Heart right ventricle (tissue), 16 donors: ENCODE results near the gene RNF181. TPM values are rescaled to one million over a fixed set of nuclear protein-coding genes. Genes with fewer than 3 reads are reported as not detected.

Source experiments
- ATAC-seq, 8 donors: fragments of 200-7000 bp; cut with Tn5 transposase; one replicate each; pipeline ENCODE4 v1.9.1; 2020; ENCODE audit warnings: mild to moderate bottlenecking in 8 of 8, moderate library complexity in 8 of 8, moderate number of reproducible peaks in 1 of 8
- DNase-seq, 2 donors: peaks; one replicate each; pipeline ENCODE4 v3.0.0-alpha.2; 2020
- H3K27ac ChIP-seq, 10 donors: fragments of 200-600 bp; sonication (generic) in 2 of 10; one replicate each; pipeline versions ENCODE4 v1.5.0 to v1.8.0; 2020 to 2022; ENCODE audit warnings: mild to moderate bottlenecking in 3 of 10
- H3K27me3 ChIP-seq, 7 donors: fragments of 200-600 bp; one replicate each; pipeline ENCODE4 v1.8.0; 2021 to 2022; ENCODE audit warnings: mild to moderate bottlenecking in 2 of 7
- H3K36me3 ChIP-seq, 9 donors: fragments of 200-600 bp; sonication (generic) in 1 of 9; one replicate each; pipeline versions ENCODE4 v1.5.0 to v1.8.0; 2020 to 2022; ENCODE audit warnings: mild to moderate bottlenecking in 2 of 9
- H3K4me1 ChIP-seq, 9 donors: fragments of 200-600 bp; sonication (generic) in 1 of 9; one replicate each; pipeline versions ENCODE4 v1.5.0 to v1.8.0; 2020 to 2022; ENCODE audit warnings: mild to moderate bottlenecking in 4 of 9
- H3K4me3 ChIP-seq, 10 donors: fragments of 200-600 bp; sonication (generic) in 2 of 10; one replicate each; pipeline versions ENCODE4 v1.5.0 to v1.8.0; 2020 to 2022; ENCODE audit warnings: mild to moderate bottlenecking in 7 of 10, moderate library complexity in 2 of 10
- H3K9me3 ChIP-seq, 11 donors: fragments of 200-600 bp in 10 of 11; sonication (generic) in 2 of 11; one replicate each; pipeline versions ENCODE4 v1.5.0 to v1.8.0; 2013 to 2022; ENCODE audit warnings: mild to moderate bottlenecking in 2 of 11, control low read depth in 1 of 11, moderate library complexity in 1 of 11
- CTCF ChIP-seq, 9 donors: fragments of 200-600 bp; sonication (generic) in 2 of 9; IDR thresholded peaks; one replicate each; pipeline versions ENCODE4 v1.5.0 to v1.8.0; 2021 to 2022; ENCODE audit warnings: antibody characterized with exemption in 9 of 9, mild to moderate bottlenecking in 5 of 9, moderate library complexity in 1 of 9
- WGBS, 2 donors: extraction: QIAGEN DNeasy Blood & Tissue Kit; methylation state at CpG; one replicate each; pipeline ENCODE4 v1.1.7; 2013; ENCODE audit warnings: inconsistent platforms in 1 of 2; 5-methylcytosine and 5-hydroxymethylcytosine counted together
- intact Hi-C, 10 donors: fragments of 100-400 bp; cut with DNase I; formaldehyde crosslinking; loops; one replicate each; pipeline versions ENCODE4 v1.11.1 to v1.14.2; 2022
- polyA plus RNA-seq, 2 donors: library from polyadenylated mRNA; stranded (reverse); fragments of 200-250 nt; gene quantifications; one replicate each; pipeline ENCODE4 v1.2.3, GENCODE V29; 2013
- total RNA-seq, 10 donors: library from RNA; stranded (reverse); fragmentation: NEBNext Ultra II Directional in 3 of 10; extraction: Animal tissue kit (Norgen Biotek cat#: 25700) in 3 of 10; gene quantifications; one replicate each; pipeline versions ENCODE4 v1.2.1 to v1.2.4, GENCODE V29; 2021 to 2023
- donor health status: Arrhythmogenic right ventricular cardiomyopathy.
- donor health status: ischemic (EF 13 %, LVEDD 7.1; RV severe dilation, severe dysfunction).
- donor health status: healthy with polysubstance abuse.
- donor health status: DM: no; HTN: yes; CAD: no.
- donor health status: DM: no; HTN: no; CAD: no.
- donor health status: ischemic (EF 25% LVEDD 6.9; RV normal size, moderate dysfunction).
- donor health status: ischemic (EF 25% LVEDD 5.7; RV mildly dilated, moderate dysfunction).
- donor health status: healthy.
- donor health status: DM: yes; HTN: yes; CAD: no.
- donor health status: Ischemic cardiomyopathy.
- donor health status: ischemic (EF 35%, LVEDD 5.7; RV mildly dilated, moderate dysfunction).
- donor health status: nonischemic (EF 11% LVEDD 7.7; RV severe dilation, severe dysfunction).
- donor health status: DM: yes; HTN: yes; CAD: no.
- donor health status: PGD.
- donor health status: ischemic (EF 29% LVEDD 5.4; RV normal size, mild dysfunction).
- donor health status: nonischemic (EF 23%, LVEDD 6.1; RV moderate dilation, normal function).

The RNF181 gene
- total and polyA plus RNA-seq, 12 donors = 74.7 to 282 (median 84.2) TPM

DNA sequence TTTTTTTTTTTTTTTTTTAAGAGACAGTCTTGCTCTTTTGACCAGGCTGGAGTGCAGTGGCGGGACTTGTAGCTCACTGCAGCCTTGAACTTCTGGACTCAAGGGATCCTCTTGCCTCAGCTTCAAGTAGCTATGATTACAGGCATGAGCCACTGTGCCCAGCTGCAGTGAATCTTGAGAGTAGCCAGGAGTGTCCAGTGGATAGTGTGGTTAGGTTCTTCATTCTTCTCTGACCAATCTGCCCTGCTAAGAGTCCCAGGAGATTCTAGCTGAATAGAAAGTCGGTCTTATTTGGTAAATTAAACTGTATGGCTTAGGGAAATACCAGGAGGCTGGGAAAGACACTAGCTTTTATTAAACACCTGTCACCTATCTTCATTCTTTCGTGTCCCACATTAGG is 35.8 kb downstream of the RNF181 start:
- H3K4me1 ChIP-seq = peaks cover 0 to 8% (median 0%) of the 10 kb centered on the region in 9 donors
- no peak overlapping the region for H3K4me3 ChIP-seq
- DNase-seq (no peak), ATAC-seq (no peak)
- no peak overlapping the region for H3K27ac ChIP-seq
- no peak for TF ChIP-seq CTCF (IDR thresholded peaks at IDR 0.05)
- intact Hi-C loops = loop anchor here in 1 of 10 donors (10.0 kb wide), 1 partner anchor 443 kb away; no protein-coding TSS in a partner anchor
- WGBS, 2 donors = 91 to 93% methylated on average over 3 of the region's 3 CpGs
- H3K36me3 ChIP-seq = peaks cover 2 to 100% (median 66%) of the 10 kb centered on the region in 9 donors
- H3K9me3 ChIP-seq = no peaks in the 10 kb centered on the region
- H3K27me3 ChIP-seq = no peaks in the 10 kb centered on the region

DNA sequence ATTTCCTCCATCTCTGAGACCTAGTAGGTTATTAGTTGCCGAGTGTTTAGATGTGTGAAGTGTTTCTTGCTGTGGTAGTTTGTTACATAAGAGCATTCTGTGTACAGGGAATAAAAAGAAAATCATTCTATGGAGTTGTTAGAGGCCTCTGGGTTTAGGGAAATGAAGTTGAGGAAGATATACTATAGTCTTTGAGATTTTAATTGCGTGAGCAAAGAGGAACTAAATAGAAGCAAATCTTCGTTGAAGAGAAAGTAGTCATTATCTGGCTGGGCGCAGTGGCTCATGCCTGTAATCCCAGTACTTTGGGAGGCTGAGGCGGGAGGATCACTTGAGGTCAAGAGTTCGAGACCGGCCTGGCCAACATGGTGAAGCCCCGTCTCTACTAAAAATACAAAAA is 39.5 kb downstream of the RNF181 start:
- Histone ChIP-seq H3K4me3 (no peak overlapping the region), H3K27ac (peak overlapping the region in 1 of 10 donors; percentile 4), H3K27me3 (no peaks in the 10 kb centered on the region), H3K36me3 (peaks cover 3 to 100% (median 64%) of the 10 kb centered on the region in 9 donors), H3K4me1 (peaks cover 0 to 14% (median 0%) of the 10 kb centered on the region in 9 donors), H3K9me3 (no peaks in the 10 kb centered on the region)
- DNase-seq (no peak), ATAC-seq (no peak)
- no peak for TF ChIP-seq CTCF (IDR thresholded peaks at IDR 0.05)
- WGBS, 2 donors = 92 to 93% methylated on average over 8 of the region's 8 CpGs
- intact Hi-C loops = loop anchor here in 6 of 10 donors (5.0 to 10.0 kb wide), 3 partner anchors 72 to 440 kb away; no protein-coding TSS in a partner anchor

- no peak for DNase-seq
- ATAC-seq = peak in 3 of 8 donors; percentile 42 to 60 (median 59)
- WGBS, 2 donors = 30 to 42% methylated on average over 4 of the region's 4 CpGs
- Histone ChIP-seq H3K4me3 (no peak overlapping the region), H3K27me3 (no peaks in the 10 kb centered on the region), H3K4me1 (peaks cover 0 to 14% (median 0%) of the 10 kb centered on the region in 9 donors), H3K9me3 (no peaks in the 10 kb centered on the region), H3K36me3 (peaks cover 3 to 100% (median 70%) of the 10 kb centered on the region in 9 donors), H3K27ac (peak overlapping the region in 1 of 10 donors; percentile 4)
- TF ChIP-seq CTCF (IDR thresholded peaks at IDR 0.05) = no peak
- intact Hi-C loops = loop anchor here in 7 of 10 donors (2.0 to 10.0 kb wide), 5 partner anchors 71 to 439 kb away; no protein-coding TSS in a partner anchor
These were observed 40.1 kb downstream of the RNF181 start for GRCh38 chr2:85635636-85636035.

DNA sequence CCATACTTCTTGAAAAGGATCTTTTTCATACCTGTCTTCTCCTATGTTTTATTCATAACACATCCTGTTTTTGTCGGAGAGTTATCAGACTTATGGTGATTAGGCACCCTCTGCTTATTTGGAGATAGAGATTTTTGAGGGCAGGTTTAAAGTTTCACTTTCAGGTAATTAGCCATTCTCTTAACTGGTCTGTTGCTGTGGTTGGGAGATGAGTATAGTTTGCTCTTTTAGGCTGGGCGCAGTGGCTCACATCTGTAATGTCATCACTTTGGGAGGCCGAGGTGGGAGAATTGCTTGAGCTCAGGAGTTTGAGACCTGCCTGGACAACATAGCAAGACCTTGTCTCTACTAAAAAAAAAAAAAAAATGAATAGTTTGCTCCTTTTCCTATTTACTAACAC is 47.2 kb downstream of the RNF181 start:
- 78 to 90% methylated on average over 3 of the region's 3 CpGs for WGBS, 2 donors

More for the DNA sequence above, 47.2 kb downstream of the RNF181 start:
- intact Hi-C loops = loop anchor here in 2 of 10 donors (10.0 kb wide), 2 partner anchors 62 to 172 kb away; no protein-coding TSS in a partner anchor
- DNase-seq (no peak), ATAC-seq (no peak)
- H3K9me3 ChIP-seq = no peaks in the 10 kb centered on the region
- peaks cover 0 to 1% (median 0%) of the 10 kb centered on the region in 9 donors for H3K4me1 ChIP-seq
- no peaks in the 10 kb centered on the region for H3K27me3 ChIP-seq
- no peak overlapping the region for H3K4me3 ChIP-seq
- H3K27ac ChIP-seq = no peak overlapping the region
- TF ChIP-seq CTCF (IDR thresholded peaks at IDR 0.05) = no peak
- peaks cover 3 to 100% (median 84%) of the 10 kb centered on the region in 9 donors for H3K36me3 ChIP-seq
